Stimulated activated CD4-positive, alpha-beta T cell treated with anti-CD3 and anti-CD28 coated beads, Interleukin-4, amount 100 ng/mL, for 4 hours (primary cell): Measurements from ENCODE around the gene B3GNT7.
"Not testable (repeated sequence)": the region's sequence is repeated elsewhere in the genome, so short reads cannot be mapped to it uniquely, and the experiment has no call there.

Experiments used
- DNase-seq, 2 experiments: peaks; one replicate each; pipeline ENCODE4 v3.0.0-alpha.2; 2020

Gene B3GNT7

GRCh38 chr2:231386446-231386845 lies 9.1 kb upstream of the B3GNT7 start:
- DNase-seq = no peak

DNA sequence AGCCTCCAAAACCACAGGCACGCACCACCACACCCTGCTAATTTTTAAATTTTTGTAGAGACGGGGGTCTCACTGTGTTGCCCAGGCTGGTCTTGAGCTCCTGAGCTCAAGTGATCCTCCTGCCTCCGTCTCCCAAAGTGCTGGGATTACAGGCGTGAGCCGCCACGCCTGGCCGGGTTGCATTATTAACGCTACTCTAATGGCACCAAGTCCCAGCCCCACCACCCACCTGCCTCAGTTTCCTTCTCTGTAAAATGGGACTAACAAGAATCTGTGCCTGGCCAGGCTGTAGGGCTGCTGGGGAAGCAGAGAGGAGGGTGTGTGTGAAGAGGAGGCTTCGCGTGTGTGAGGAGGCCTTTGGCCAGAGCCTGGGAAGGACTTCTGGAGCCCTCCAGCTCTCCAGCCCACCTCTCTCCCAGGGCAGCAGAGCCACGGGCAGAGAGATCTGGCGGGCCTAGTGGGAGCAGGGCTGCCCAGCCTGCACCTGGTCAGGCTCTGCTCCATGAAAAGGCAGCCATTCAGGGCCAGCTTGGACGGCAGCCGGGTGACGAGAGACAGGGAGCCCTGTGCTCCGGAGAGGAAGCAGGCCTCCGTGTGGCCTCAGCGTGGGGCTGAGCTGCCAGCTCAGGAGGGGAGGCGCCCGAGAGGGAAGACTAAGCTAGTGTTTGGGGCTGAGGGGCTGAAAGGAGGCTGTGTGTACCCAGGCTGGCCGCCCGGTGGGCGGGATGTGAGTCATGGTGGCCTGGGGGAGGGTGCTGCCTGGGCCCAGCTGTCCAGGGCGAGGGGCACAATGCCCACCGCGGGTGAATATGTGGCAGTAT lies 7.4 kb upstream of the B3GNT7 start:
- DNase-seq = no peak

- no peak for DNase-seq
Observed at GRCh38 chr2:231388725-231389346, 6.7 kb upstream of the B3GNT7 start.

GRCh38 chr2:231390667-231391066 lies 4.8 kb upstream of the B3GNT7 start:
- DNase-seq = no peak

- DNase-seq = no peak
Observed at GRCh38 chr2:231391981-231392380, 3.5 kb upstream of the B3GNT7 start.

- DNase-seq = no peak
Observed at GRCh38 chr2:231392431-231393148, 2.9 kb upstream of the B3GNT7 start.

- no peak for DNase-seq
Observed at GRCh38 chr2:231393149-231394131, 2.1 kb upstream of the B3GNT7 start.

GRCh38 chr2:231394211-231395141 lies 1.0 kb upstream of the B3GNT7 start:
- DNase-seq = no peak

GRCh38 chr2:231396058-231396821 lies 730 bp downstream of the B3GNT7 start:
- DNase-seq = no peak

DNA sequence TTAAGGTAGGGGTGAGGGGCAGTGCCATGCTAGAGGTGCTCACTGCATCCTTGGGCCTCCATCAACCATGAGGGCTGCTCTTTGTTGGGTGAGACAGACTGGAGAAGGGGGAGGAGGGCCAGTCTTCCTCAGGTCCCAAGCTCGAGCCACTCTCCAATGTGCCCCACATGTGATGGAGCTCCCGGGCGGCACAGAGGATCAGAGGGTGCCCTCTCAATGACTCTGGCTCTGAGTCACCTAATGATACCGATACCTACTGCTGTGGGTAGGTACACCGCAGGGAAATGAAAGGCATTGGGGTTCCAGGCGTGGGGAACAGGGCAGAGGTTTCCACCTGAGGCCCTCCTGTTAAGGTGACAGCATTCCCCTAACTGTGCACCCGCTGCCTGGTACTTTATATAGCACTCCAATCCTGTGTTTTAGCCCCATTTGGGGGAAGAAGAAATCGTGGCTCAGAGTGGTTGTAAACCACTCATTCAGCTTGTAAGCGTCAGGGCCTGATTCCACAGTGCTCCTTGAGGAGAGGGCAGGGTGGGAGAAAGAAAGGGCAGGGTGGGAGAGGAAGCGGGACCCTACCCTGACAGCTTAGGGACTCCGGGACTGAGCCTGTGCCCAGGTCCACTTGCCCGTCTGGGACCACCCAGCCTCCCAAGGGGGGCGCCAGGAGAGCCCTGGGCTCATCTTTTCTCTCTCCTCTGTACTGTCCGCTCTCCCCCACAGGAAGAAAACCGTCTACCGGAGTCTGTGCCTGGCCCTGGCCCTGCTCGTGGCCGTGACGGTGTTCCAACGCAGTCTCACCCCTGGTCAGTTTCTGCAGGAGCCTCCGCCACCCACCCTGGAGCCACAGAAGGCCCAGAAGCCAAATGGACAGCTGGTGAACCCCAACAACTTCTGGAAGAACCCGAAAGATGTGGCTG lies 1.8 kb downstream of the B3GNT7 start:
- DNase-seq = no peak

DNA sequence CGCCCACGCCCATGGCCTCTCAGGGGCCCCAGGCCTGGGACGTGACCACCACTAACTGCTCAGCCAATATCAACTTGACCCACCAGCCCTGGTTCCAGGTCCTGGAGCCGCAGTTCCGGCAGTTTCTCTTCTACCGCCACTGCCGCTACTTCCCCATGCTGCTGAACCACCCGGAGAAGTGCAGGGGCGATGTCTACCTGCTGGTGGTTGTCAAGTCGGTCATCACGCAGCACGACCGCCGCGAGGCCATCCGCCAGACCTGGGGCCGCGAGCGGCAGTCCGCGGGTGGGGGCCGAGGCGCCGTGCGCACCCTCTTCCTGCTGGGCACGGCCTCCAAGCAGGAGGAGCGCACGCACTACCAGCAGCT lies 2.4 kb downstream of the B3GNT7 start:
- no peak for DNase-seq

GRCh38 chr2:231398585-231398984 lies 3.1 kb downstream of the B3GNT7 start:
- DNase-seq = no peak

GRCh38 chr2:231399046-231399852 lies 3.7 kb downstream of the B3GNT7 start:
- no peak for DNase-seq

DNA sequence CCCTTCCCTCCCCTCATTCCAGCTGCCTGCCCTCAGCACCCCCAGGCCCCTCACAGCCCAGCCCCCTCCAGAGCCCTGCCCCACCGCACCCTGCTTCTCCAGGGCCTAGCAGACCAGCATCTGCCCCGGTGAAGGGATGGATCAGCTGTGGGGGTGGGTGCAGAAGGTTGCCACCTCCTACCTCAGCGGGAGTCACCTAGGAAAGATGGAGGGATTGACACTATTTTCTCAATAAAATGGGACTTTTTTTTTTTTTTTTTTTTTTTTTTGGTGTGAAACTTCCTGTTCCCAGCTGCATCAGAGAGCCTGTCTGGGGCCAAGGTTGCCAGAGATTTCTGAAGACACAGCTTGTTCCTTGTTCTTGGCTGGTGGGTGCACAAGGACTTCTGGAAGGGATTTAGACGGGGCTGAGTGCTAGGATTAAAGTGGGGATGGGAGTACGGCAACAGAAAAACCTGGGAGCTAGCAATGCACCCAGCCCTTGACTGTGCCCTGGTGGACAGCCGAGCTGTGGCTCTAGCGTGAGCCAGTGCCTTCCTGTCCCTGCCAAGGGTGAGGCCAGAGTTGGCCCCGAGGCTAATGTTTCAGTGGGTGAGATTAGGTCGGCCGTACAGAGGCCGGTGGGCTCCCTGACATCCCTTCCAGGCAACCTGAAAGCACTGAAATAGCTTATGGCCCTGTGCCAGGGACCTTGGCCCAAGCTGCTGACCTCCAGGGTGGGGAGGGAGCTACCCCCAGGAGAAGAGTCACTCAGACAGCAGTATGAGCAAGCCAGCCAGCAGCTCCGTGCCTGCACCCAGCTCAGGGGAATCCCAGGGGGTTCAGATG lies 4.6 kb downstream of the B3GNT7 start:
- DNase-seq = no peak

GRCh38 chr2:231400681-231401080 lies 5.2 kb downstream of the B3GNT7 start:
- not testable (repeated sequence) for DNase-seq

DNA sequence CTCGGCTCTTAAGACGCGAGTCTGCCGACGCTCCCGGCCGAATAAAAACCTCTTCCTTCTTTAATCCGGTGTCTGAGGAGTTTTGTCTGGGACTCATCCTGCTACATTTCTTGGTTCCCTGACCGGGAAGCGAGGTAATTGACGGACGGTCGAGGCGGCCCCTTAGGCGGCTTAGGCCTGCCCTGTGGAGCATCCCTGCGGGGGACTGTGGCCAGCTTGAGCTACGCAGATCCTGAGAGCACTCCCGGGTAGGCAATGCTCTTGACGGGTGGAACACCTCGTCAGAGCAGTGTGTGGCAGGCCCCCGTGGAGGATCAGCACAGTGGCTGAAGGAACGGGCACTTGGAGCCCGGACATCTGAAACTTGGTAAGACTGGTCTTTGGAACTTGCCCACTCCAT lies 5.6 kb downstream of the B3GNT7 start:
- DNase-seq = not testable (repeated sequence)

- DNase-seq = not testable (repeated sequence)
Observed at GRCh38 chr2:231403421-231404182, 8.1 kb downstream of the B3GNT7 start.
